ENCODE data around the gene SLC41A3.

The SLC41A3 gene

GRCh38 chr3:126057936-126058335 lies 26.0 kb downstream of the SLC41A3 start:
- H3K27ac ChIP-seq (ENCODE audit: low read depth, low read length): no peak overlapping the region
- no peaks in the 10 kb centered on the region for H3K27me3 ChIP-seq (ENCODE audit: control insufficient read depth, insufficient read depth, low read length)
- H3K9ac ChIP-seq (ENCODE audit: low read depth, low read length): no peak overlapping the region
- H3K9me3 ChIP-seq (ENCODE audit: control insufficient read depth, insufficient read depth, low read length): no peaks in the 10 kb centered on the region
- H3K4me3 ChIP-seq (ENCODE audit: low read depth, low read length): no peak overlapping the region
- no peaks in the 10 kb centered on the region for H3K4me1 ChIP-seq (ENCODE audit: control insufficient read depth, insufficient read depth, low read length)
- H3K36me3 ChIP-seq (ENCODE audit: control insufficient read depth, insufficient read depth, low read length): no peaks in the 10 kb centered on the region

GRCh38 chr3:126057501-126057819 lies 26.5 kb downstream of the SLC41A3 start:
- no peak overlapping the region for H3K27ac ChIP-seq (ENCODE audit: low read depth, low read length)
- H3K36me3 ChIP-seq (ENCODE audit: control insufficient read depth, insufficient read depth, low read length): no peaks in the 10 kb centered on the region
- no peaks in the 10 kb centered on the region for H3K9me3 ChIP-seq (ENCODE audit: control insufficient read depth, insufficient read depth, low read length)
- no peak overlapping the region for H3K4me3 ChIP-seq (ENCODE audit: low read depth, low read length)
- H3K9ac ChIP-seq (ENCODE audit: low read depth, low read length): no peak overlapping the region
- H3K4me1 ChIP-seq (ENCODE audit: control insufficient read depth, insufficient read depth, low read length): no peaks in the 10 kb centered on the region
- no peaks in the 10 kb centered on the region for H3K27me3 ChIP-seq (ENCODE audit: control insufficient read depth, insufficient read depth, low read length)

DNA sequence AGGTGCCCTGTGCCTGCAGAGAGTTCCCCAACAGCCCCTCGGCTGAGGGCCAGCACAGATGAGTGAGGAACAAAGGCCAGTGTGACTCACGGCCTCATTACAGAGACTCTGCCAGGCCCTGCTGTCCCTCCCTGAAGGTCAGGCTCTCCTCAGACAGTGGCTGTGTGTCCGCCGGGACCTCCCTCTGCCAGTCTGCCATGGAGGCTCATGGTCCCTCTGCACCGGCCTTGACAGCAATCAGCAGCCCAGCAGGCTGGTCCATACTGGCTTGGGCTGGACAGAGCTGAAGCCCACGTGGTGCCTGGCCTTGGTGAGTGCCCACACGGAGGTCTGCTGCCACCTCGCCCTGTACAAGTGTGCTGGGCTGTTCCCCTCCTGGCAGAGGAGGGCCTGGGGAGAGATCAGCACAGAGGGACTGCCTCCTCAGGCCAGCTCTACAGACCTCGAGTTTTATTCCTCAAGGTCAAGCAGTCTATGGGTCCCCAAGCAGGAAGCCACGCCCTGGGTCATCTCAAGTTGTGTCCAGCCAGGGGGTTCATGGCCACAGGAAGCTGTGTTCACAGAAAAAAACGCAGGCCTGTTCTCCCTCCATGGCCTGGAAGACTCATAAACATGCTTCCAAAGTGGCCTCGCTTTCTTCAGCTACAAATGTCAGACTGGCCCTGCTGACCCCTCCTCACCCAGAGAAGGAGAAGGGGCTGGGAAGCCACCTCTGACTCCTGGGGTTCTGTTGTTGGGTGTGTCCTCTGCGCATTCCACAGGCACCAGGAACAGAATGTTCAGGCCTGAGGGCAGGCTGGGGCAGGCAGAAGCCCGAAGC lies 27.0 kb downstream of the SLC41A3 start:
- Histone ChIP-seq H3K4me3 (ENCODE audit: low read depth, low read length) (no peak overlapping the region), H3K27me3 (ENCODE audit: control insufficient read depth, insufficient read depth, low read length) (no peaks in the 10 kb centered on the region), H3K9me3 (ENCODE audit: control insufficient read depth, insufficient read depth, low read length) (no peaks in the 10 kb centered on the region), H3K4me1 (ENCODE audit: control insufficient read depth, insufficient read depth, low read length) (no peaks in the 10 kb centered on the region), H3K36me3 (ENCODE audit: control insufficient read depth, insufficient read depth, low read length) (no peaks in the 10 kb centered on the region), H3K27ac (ENCODE audit: low read depth, low read length) (no peak overlapping the region), H3K9ac (ENCODE audit: low read depth, low read length) (no peak overlapping the region)

DNA sequence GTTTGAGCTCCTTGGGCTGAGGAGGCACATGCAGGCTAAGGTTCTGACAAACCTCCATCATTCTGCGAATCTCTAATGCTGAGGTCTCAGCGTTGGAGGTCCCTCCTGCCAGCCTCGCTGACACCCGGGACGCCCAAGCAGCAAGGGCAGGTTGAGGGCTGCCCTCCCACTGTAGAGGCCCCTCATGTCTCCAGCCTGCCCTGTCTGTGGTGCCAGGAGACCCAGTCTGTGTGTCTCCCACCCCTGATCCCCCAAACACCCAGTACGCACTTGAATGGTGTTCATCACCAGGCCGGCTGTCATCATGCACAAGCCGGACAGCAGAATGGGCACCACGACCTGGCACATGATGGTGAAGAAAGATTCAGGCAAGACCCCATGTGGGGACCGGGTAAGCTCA lies 27.8 kb downstream of the SLC41A3 start:
- H3K27me3 ChIP-seq (ENCODE audit: control insufficient read depth, insufficient read depth, low read length): no peaks in the 10 kb centered on the region
- no peak overlapping the region for H3K4me3 ChIP-seq (ENCODE audit: low read depth, low read length)
- no peaks in the 10 kb centered on the region for H3K36me3 ChIP-seq (ENCODE audit: control insufficient read depth, insufficient read depth, low read length)
- no peak overlapping the region for H3K9ac ChIP-seq (ENCODE audit: low read depth, low read length)
- no peak overlapping the region for H3K27ac ChIP-seq (ENCODE audit: low read depth, low read length)
- H3K4me1 ChIP-seq (ENCODE audit: control insufficient read depth, insufficient read depth, low read length): no peaks in the 10 kb centered on the region
- H3K9me3 ChIP-seq (ENCODE audit: control insufficient read depth, insufficient read depth, low read length): no peaks in the 10 kb centered on the region

DNA sequence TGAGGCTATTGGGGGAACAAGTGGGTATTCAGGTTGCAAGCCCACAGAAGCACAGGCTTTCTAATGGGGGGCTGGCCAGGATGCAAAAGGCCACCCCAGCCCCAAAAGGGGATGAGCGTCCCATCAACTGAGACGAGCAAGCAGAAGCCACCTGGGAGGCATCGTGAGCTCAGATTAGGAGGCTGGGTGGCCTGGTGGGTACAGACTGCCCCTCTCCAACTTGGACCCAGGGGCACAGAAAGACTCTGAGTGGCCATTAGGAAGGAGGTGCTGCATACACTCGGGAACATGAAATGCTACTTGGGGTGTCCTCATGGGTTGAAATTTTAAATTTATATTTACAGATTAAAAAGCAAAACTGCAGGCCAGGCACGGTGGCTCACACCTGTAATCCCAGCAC lies 29.1 kb downstream of the SLC41A3 start:
- Histone ChIP-seq H3K4me3 (ENCODE audit: low read depth, low read length) (no peak overlapping the region), H3K4me1 (ENCODE audit: control insufficient read depth, insufficient read depth, low read length) (no peaks in the 10 kb centered on the region), H3K27ac (ENCODE audit: low read depth, low read length) (no peak overlapping the region), H3K36me3 (ENCODE audit: control insufficient read depth, insufficient read depth, low read length) (no peaks in the 10 kb centered on the region), H3K27me3 (ENCODE audit: control insufficient read depth, insufficient read depth, low read length) (no peaks in the 10 kb centered on the region), H3K9ac (ENCODE audit: low read depth, low read length) (no peak overlapping the region), H3K9me3 (ENCODE audit: control insufficient read depth, insufficient read depth, low read length) (no peaks in the 10 kb centered on the region)

DNA sequence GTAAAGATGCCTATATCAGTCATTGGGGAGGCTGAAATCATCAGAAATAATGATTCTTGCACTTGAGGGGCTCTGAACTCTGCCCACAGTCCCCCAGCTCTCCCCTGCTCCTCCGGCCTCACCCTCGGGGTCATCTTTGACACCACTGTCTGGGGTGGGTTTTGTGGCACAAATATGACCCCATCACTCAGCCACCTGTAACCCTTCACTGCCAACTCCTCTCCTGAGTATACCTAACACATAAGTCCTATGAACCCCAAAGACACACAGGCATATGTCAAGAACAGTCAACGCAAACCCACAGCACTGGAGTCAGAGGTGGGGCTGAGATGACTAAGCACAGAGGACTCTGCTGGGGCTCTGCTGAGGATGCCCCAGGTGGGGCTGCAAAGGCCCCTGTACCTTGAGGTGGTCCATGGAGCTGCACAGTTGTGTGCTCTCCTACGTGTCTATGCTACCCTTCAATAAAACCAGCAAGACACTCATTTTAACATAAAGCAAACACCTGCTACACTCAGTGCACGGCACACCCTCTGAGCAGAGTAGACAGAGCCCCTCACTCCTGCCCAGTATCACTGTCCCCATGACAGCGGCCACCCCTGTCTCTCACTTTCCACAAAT lies 29.9 kb downstream of the SLC41A3 start:
- Histone ChIP-seq H3K9ac (ENCODE audit: low read depth, low read length) (no peak overlapping the region), H3K36me3 (ENCODE audit: control insufficient read depth, insufficient read depth, low read length) (no peaks in the 10 kb centered on the region), H3K4me1 (ENCODE audit: control insufficient read depth, insufficient read depth, low read length) (no peaks in the 10 kb centered on the region), H3K27me3 (ENCODE audit: control insufficient read depth, insufficient read depth, low read length) (no peaks in the 10 kb centered on the region), H3K9me3 (ENCODE audit: control insufficient read depth, insufficient read depth, low read length) (no peaks in the 10 kb centered on the region), H3K4me3 (ENCODE audit: low read depth, low read length) (no peak overlapping the region), H3K27ac (ENCODE audit: low read depth, low read length) (no peak overlapping the region)

DNA sequence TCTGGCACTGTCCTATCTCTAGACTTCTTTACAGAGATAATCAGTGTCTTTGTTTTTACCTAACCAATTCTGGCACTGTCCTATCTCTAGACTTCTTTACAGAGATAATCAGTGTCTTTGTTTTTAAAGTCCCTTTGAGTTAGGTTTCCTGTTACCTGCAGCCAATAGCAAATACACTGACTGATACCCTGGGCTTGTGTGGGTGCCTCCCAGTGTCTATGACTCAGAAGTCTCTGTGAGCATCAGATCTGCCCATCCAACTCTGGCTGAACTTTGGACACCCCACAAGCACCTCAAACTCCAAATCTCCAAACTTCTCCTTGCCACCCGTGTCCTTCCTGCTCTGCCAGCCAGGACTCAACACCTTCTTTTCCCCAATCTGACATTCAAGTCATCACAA lies 30.4 kb downstream of the SLC41A3 start:
- Histone ChIP-seq H3K4me1 (ENCODE audit: control insufficient read depth, insufficient read depth, low read length) (no peaks in the 10 kb centered on the region), H3K27ac (ENCODE audit: low read depth, low read length) (no peak overlapping the region), H3K4me3 (ENCODE audit: low read depth, low read length) (no peak overlapping the region), H3K9me3 (ENCODE audit: control insufficient read depth, insufficient read depth, low read length) (no peaks in the 10 kb centered on the region), H3K27me3 (ENCODE audit: control insufficient read depth, insufficient read depth, low read length) (no peaks in the 10 kb centered on the region), H3K9ac (ENCODE audit: low read depth, low read length) (no peak overlapping the region), H3K36me3 (ENCODE audit: control insufficient read depth, insufficient read depth, low read length) (no peaks in the 10 kb centered on the region)

GRCh38 chr3:126052196-126053058 lies 31.5 kb downstream of the SLC41A3 start:
- Histone ChIP-seq H3K9me3 (ENCODE audit: control insufficient read depth, insufficient read depth, low read length) (no peaks in the 10 kb centered on the region), H3K4me1 (ENCODE audit: control insufficient read depth, insufficient read depth, low read length) (no peaks in the 10 kb centered on the region), H3K27me3 (ENCODE audit: control insufficient read depth, insufficient read depth, low read length) (no peaks in the 10 kb centered on the region), H3K27ac (ENCODE audit: low read depth, low read length) (no peak overlapping the region), H3K9ac (ENCODE audit: low read depth, low read length) (no peak overlapping the region), H3K4me3 (ENCODE audit: low read depth, low read length) (no peak overlapping the region), H3K36me3 (ENCODE audit: control insufficient read depth, insufficient read depth, low read length) (no peaks in the 10 kb centered on the region)

DNA sequence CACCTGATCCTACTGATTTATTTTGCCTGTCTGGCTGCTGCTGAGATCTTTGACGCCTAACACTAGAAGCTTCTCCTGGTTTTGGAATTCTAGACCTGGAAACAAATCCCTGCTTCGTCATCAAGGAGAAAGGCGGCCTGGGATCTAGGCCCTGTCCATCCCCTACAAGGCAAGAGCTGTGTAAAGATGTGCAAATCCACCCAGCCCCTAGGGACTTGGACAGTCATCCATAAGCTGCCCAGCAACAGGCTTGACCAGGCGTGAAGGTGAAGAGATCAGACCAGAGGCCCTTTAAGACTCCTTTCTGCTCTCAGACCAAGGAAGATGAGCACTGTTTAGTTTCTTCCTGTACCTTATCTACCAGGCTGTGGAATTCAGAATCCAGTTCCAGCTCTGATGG lies 32.2 kb downstream of the SLC41A3 start:
- H3K9ac ChIP-seq (ENCODE audit: low read depth, low read length): no peak overlapping the region
- H3K9me3 ChIP-seq (ENCODE audit: control insufficient read depth, insufficient read depth, low read length): no peaks in the 10 kb centered on the region
- no peaks in the 10 kb centered on the region for H3K36me3 ChIP-seq (ENCODE audit: control insufficient read depth, insufficient read depth, low read length)
- no peak overlapping the region for H3K4me3 ChIP-seq (ENCODE audit: low read depth, low read length)
- H3K4me1 ChIP-seq (ENCODE audit: control insufficient read depth, insufficient read depth, low read length): no peaks in the 10 kb centered on the region
- H3K27ac ChIP-seq (ENCODE audit: low read depth, low read length): no peak overlapping the region
- no peaks in the 10 kb centered on the region for H3K27me3 ChIP-seq (ENCODE audit: control insufficient read depth, insufficient read depth, low read length)

DNA sequence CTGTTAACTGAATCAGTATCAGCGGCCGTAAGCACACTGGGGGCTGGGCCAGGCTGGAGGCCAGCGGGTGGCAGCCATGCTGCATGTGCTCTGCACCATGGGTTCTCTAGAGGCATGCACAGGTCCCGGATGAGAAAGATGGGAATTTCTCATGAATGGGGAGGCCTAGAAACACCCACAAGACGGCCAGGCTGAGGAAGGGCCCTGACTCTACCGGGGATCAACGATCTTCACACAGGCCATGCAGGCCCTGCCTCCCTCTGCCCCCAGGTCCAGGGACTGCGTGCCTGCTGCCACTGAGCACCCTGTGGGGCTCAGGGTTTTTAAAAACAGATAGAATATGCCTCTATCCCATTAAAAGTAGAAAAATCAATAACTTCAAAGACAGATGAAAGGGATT lies 32.7 kb downstream of the SLC41A3 start:
- Histone ChIP-seq H3K27me3 (ENCODE audit: control insufficient read depth, insufficient read depth, low read length) (no peaks in the 10 kb centered on the region), H3K9ac (ENCODE audit: low read depth, low read length) (no peak overlapping the region), H3K4me3 (ENCODE audit: low read depth, low read length) (no peak overlapping the region), H3K27ac (ENCODE audit: low read depth, low read length) (no peak overlapping the region), H3K4me1 (ENCODE audit: control insufficient read depth, insufficient read depth, low read length) (no peaks in the 10 kb centered on the region), H3K36me3 (ENCODE audit: control insufficient read depth, insufficient read depth, low read length) (no peaks in the 10 kb centered on the region), H3K9me3 (ENCODE audit: control insufficient read depth, insufficient read depth, low read length) (no peaks in the 10 kb centered on the region)

GRCh38 chr3:126050626-126051025 lies 33.3 kb downstream of the SLC41A3 start:
- Histone ChIP-seq H3K9me3 (ENCODE audit: control insufficient read depth, insufficient read depth, low read length) (no peaks in the 10 kb centered on the region), H3K27ac (ENCODE audit: low read depth, low read length) (no peak overlapping the region), H3K27me3 (ENCODE audit: control insufficient read depth, insufficient read depth, low read length) (no peaks in the 10 kb centered on the region), H3K9ac (ENCODE audit: low read depth, low read length) (no peak overlapping the region), H3K4me3 (ENCODE audit: low read depth, low read length) (no peak overlapping the region), H3K4me1 (ENCODE audit: control insufficient read depth, insufficient read depth, low read length) (no peaks in the 10 kb centered on the region), H3K36me3 (ENCODE audit: control insufficient read depth, insufficient read depth, low read length) (no peaks in the 10 kb centered on the region)

Measured in HUES48 (cell line).